Epithelial cell of prostate (primary cell): ENCODE results near the gene ATG4D.
"Not testable (repeated sequence)": the region's sequence is repeated elsewhere in the genome, so short reads cannot be mapped to it uniquely, and the experiment has no call there.

Source experiments
- DNase-seq: peaks from one replicate; pipeline ENCODE4 v3.0.0-alpha.2; 2011; ENCODE audit warnings: low read depth, low spot score
- H3K27ac ChIP-seq: fragments of 450-650 bp; 2 replicates; pipeline ENCODE4 v1.5.1; 2017; ENCODE audit warnings: mild to moderate bottlenecking

The ATG4D gene

GRCh38 chr19:10549733-10550132, 6.0 kb downstream of the ATG4D start:
- no peak for DNase-seq
- no peak overlapping the region for H3K27ac ChIP-seq

- no peak for DNase-seq
- no peak overlapping the region for H3K27ac ChIP-seq
Observed at GRCh38 chr19:10550336-10550735, 6.6 kb downstream of the ATG4D start.

GRCh38 chr19:10551006-10551405, 7.3 kb downstream of the ATG4D start:
- DNase-seq, H3K27ac ChIP-seq: not testable (repeated sequence)

- DNase-seq: no peak
- no peak overlapping the region for H3K27ac ChIP-seq
Observed at GRCh38 chr19:10551698-10552301, 8.1 kb downstream of the ATG4D start.

- no peak for DNase-seq
- H3K27ac ChIP-seq: no peak overlapping the region
Observed at GRCh38 chr19:10552510-10553053, 8.9 kb downstream of the ATG4D start.

GRCh38 chr19:10553087-10553667, 9.5 kb downstream of the ATG4D start:
- no peak for DNase-seq
- peak overlapping the region; percentile 76 for H3K27ac ChIP-seq

GRCh38 chr19:10553943-10554381, 10.3 kb downstream of the ATG4D start:
- peak; percentile 54 for DNase-seq
- peak overlapping the region; percentile 76 for H3K27ac ChIP-seq

- H3K27ac ChIP-seq: peak overlapping the region; percentile 76
- peak; percentile 72 for DNase-seq
Observed at GRCh38 chr19:10554760-10555609, 11.3 kb downstream of the ATG4D start.

GRCh38 chr19:10555610-10555973, 11.9 kb downstream of the ATG4D start:
- no peak for DNase-seq
- H3K27ac ChIP-seq: peak overlapping the region; percentile 76

- DNase-seq: no peak
- no peak overlapping the region for H3K27ac ChIP-seq
Observed at GRCh38 chr19:10557603-10558197, 14.0 kb downstream of the ATG4D start.

GRCh38 chr19:10560154-10560553, 16.4 kb downstream of the ATG4D start:
- no peak overlapping the region for H3K27ac ChIP-seq

GRCh38 chr19:10562609-10563008, 18.9 kb downstream of the ATG4D start:
- no peak for DNase-seq
- no peak overlapping the region for H3K27ac ChIP-seq

More at GRCh38 chr19:10560154-10560553, 16.4 kb downstream of the ATG4D start:
- DNase-seq: no peak

- peak overlapping the region; percentile 56 for H3K27ac ChIP-seq
- no peak for DNase-seq
Observed at GRCh38 chr19:10565028-10565566, 21.4 kb downstream of the ATG4D start.

GRCh38 chr19:10565567-10566407, 22.1 kb downstream of the ATG4D start, which contains the start of gene KRI1:
KRI1 (minus strand) TSS chr19:10566010; CDS start chr19:10565999, 11 bp downstream.
- DNase-seq: peak; percentile 77

GRCh38 chr19:10566408-10566657, 22.6 kb downstream of the ATG4D start:
- H3K27ac ChIP-seq: peak overlapping the region; percentile 56
- DNase-seq: no peak

More at GRCh38 chr19:10565567-10566407, 22.1 kb downstream of the ATG4D start, which contains the start of gene KRI1:
- H3K27ac ChIP-seq: peak within 1 kb of the TSS; percentile 56

- peak overlapping the region; percentile 56 for H3K27ac ChIP-seq
- DNase-seq: no peak
Observed at GRCh38 chr19:10566658-10567410, 23.1 kb downstream of the ATG4D start.

- no peak for DNase-seq
- no peak overlapping the region for H3K27ac ChIP-seq
Observed at GRCh38 chr19:10567656-10568055, 24.0 kb downstream of the ATG4D start.

- DNase-seq: no peak
- peak overlapping the region; percentile 40 for H3K27ac ChIP-seq
Observed at GRCh38 chr19:10568062-10568825, 24.5 kb downstream of the ATG4D start.
